IPS-20b (cell line): ENCODE measurements around the gene TP73.

Experiments used
- H3K27ac ChIP-seq: one replicate; pipeline ENCODE4 v1.5.1; 2013; ENCODE audit warnings: low read length
- H3K27me3 ChIP-seq: 2 replicates; pipeline ENCODE4 v1.6.1; 2013; ENCODE audit warnings: mild to moderate bottlenecking, low read length, inconsistent platforms; ENCODE audit not compliant: insufficient read depth
- H3K36me3 ChIP-seq: 2 replicates; pipeline ENCODE4 v1.6.1; 2013; ENCODE audit warnings: low read depth, mild to moderate bottlenecking, inconsistent platforms, low read length, moderate library complexity; ENCODE audit not compliant: insufficient read depth
- H3K4me1 ChIP-seq: 2 replicates; pipeline ENCODE4 v1.6.1; 2013; ENCODE audit warnings: mild to moderate bottlenecking, control low read depth, inconsistent platforms, low read length, moderate library complexity; ENCODE audit not compliant: insufficient read depth
- H3K4me3 ChIP-seq: 2 replicates; pipeline ENCODE4 v1.5.1; 2013; ENCODE audit warnings: mild to moderate bottlenecking, low read length, inconsistent platforms
- H3K9ac ChIP-seq: 2 replicates; pipeline ENCODE4 v1.6.1; 2013; ENCODE audit warnings: low read depth, mild to moderate bottlenecking, inconsistent platforms, low read length, moderate library complexity
- H3K9me3 ChIP-seq: 2 replicates; pipeline ENCODE4 v1.6.1; 2013; ENCODE audit warnings: mild to moderate bottlenecking, low read depth, low read length, inconsistent platforms; ENCODE audit not compliant: insufficient read depth

TP73 gene

DNA sequence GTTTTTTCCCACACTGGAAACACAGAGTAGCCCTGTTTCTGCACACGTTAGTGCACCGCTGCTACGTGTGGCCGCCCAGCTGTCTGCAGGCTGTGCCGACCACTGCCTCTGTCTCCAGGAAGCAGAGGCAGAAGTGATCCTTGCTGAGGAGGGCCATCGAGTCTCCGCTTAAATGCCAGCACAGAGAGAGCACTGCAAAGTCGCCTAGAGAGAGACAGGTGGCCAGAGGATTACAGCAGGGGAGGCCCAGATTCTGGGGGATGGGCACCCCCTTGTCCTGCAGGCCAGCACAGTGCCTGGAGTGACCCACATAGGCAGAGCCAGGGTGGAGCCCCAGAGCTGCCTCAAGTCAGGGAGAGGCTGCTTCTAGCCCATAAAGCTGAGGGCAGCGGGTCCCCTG is 21.4 kb upstream of the TP73 start:
- H3K9me3 ChIP-seq: no peaks in the 10 kb centered on the region
- H3K27ac ChIP-seq: no peak overlapping the region
- H3K4me1 ChIP-seq: 0 out of 2 replicates have a peak, but pooled peaks cover 5% of the 10 kb centered on the region
- H3K9ac ChIP-seq: no peak overlapping the region
- peaks cover 61% of the 10 kb centered on the region for H3K36me3 ChIP-seq
- no peak overlapping the region for H3K4me3 ChIP-seq
- no peaks in the 10 kb centered on the region for H3K27me3 ChIP-seq

DNA sequence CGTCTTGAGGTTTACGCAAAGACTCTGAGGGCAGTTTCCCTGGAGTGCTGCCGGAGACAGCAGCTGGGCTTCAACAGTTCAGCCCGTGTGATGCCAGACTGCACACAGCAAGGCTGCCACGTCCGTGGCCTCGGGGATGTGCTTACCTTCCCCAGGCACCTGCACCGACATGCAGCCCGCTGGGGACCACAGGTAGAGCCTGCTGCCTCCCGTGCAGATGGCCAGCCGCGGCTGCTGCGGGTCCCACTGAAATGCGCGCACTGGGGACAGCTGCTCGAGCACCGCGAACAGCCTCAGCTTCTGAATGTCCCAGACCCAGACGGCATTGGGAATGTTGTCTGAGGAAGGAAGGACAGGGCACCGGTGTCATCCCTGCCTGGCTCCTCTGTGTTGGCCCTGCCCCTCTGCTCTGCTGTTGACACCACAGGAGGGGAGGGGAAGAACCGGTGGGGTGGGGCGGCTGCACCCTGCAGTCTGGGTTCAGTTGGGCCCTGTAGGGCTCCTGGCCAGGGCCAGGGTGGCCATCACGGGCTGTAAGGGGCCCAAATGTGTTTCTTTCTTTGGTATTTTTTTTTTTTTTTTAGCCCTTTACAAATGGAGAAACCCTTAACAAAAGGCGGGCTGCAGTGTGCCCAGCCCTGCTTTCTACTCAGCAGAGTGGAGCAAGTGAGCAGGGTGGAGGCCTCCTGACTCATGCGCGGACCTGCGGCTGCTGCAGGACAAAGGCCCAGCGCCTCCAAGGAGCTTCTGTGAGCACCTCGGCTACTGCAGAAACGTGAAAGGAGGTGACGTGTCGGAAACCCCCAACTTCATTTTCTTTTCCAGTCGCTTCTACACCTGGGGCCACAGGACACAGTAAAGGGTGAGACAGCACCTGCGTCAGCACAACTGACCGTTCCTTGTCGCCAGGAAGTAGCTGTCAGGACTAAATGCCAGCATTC is 20.7 kb upstream of the TP73 start:
- Histone ChIP-seq H3K4me1 (0 out of 2 replicates have a peak, but pooled peaks cover 4% of the 10 kb centered on the region), H3K36me3 (peaks cover 66% of the 10 kb centered on the region), H3K27ac (peak overlapping the region; percentile 24), H3K27me3 (no peaks in the 10 kb centered on the region), H3K9me3 (no peaks in the 10 kb centered on the region), H3K4me3 (no peak overlapping the region), H3K9ac (peak overlapping the region; percentile 63)

DNA sequence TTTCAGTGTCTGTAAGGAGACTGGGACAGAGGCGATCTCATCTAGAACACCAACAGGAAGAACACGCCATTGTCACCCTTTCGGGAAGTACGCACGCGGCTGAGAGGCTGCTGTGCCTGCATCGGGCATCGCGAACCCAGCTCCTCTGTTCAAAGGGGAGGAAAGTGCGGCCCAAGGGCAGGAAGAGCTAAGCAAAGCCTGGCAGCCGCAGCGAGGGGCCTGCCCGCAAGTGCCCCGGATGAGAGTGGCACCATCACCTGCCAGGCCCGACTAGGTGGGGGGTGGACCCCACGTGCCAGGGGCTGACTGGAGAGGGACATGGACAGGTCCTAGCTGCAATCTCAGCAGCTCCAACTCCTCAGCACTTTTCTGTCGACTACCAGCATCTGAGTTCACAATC is 20.0 kb upstream of the TP73 start:
- H3K9ac ChIP-seq: peak overlapping the region; percentile 63
- 0 out of 2 replicates have a peak, but pooled peaks cover 4% of the 10 kb centered on the region for H3K4me1 ChIP-seq
- no peaks in the 10 kb centered on the region for H3K27me3 ChIP-seq
- H3K9me3 ChIP-seq: no peaks in the 10 kb centered on the region
- no peak overlapping the region for H3K27ac ChIP-seq
- H3K36me3 ChIP-seq: peaks cover 72% of the 10 kb centered on the region
- H3K4me3 ChIP-seq: no peak overlapping the region

DNA sequence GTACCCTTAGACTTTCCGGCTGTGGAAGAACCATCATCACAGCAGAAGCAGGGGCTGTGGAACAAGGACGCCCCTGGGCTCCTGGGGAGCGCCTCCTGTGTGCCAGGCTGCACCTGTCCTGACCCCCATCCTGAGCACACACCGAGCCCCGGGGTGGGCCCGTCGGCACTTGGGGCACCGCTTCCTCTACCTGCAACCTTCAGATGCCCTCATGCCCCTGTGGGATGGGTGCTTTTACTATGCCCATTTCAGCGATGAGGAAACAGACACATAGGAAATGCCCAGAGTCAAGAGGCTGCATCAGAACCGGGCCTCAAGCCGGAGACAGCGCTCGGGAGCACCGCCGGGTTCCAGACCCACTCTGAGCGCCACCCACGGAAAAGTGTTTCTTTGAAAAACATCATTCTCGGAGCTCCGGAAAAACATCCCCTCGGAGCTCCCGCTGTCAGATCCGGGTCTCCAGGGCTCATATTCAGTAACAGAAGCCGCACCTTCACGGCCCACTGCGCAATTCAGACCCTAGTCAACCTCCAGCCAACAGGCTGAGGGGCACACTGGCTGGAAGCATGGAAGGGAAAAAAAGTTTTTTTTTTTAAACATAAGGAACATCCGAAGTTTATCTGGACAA is 19.5 kb upstream of the TP73 start:
- Histone ChIP-seq H3K36me3 (peaks cover 71% of the 10 kb centered on the region), H3K4me3 (no peak overlapping the region), H3K9me3 (no peaks in the 10 kb centered on the region), H3K27ac (no peak overlapping the region), H3K9ac (no peak overlapping the region), H3K4me1 (0 out of 2 replicates have a peak, but pooled peaks cover 4% of the 10 kb centered on the region), H3K27me3 (no peaks in the 10 kb centered on the region)

DNA sequence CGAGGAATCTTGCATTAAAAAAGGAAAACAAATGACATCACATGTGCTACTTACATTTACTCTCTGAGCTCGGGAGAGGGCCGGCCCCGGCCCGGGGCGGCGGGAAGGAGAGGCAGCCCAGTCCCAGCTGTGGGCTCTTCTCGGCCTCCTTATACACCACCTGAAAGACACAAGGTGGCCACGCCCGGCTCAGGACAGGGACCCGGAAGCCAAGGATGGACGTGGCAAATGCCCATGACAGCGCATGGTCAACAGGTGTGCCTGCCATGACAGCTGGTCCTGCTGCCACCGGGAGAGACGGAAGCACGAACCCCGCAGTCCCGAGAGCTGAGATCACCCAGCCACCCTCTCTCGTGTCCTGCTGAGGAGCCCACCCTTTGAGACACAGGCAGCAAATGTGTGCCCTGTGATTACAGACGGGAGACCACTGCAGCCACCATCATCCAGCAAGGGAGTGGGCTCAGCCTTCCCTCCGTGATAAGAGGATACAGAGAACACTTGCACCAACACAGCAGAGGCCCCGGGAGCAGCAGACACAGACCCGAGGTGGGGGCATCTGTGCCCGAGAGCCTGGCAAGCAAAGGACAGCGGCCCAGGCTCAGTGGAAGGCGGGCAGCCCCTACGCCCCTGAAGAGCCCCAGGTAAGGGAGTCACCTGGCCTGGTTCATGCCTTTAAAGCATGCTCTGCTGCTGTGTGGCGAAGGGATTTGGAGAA is 18.8 kb upstream of the TP73 start:
- no peaks in the 10 kb centered on the region for H3K27me3 ChIP-seq
- H3K4me3 ChIP-seq: no peak overlapping the region
- 0 out of 2 replicates have a peak, but pooled peaks cover 4% of the 10 kb centered on the region for H3K4me1 ChIP-seq
- H3K27ac ChIP-seq: no peak overlapping the region
- H3K9me3 ChIP-seq: no peaks in the 10 kb centered on the region
- peaks cover 71% of the 10 kb centered on the region for H3K36me3 ChIP-seq
- no peak overlapping the region for H3K9ac ChIP-seq

DNA sequence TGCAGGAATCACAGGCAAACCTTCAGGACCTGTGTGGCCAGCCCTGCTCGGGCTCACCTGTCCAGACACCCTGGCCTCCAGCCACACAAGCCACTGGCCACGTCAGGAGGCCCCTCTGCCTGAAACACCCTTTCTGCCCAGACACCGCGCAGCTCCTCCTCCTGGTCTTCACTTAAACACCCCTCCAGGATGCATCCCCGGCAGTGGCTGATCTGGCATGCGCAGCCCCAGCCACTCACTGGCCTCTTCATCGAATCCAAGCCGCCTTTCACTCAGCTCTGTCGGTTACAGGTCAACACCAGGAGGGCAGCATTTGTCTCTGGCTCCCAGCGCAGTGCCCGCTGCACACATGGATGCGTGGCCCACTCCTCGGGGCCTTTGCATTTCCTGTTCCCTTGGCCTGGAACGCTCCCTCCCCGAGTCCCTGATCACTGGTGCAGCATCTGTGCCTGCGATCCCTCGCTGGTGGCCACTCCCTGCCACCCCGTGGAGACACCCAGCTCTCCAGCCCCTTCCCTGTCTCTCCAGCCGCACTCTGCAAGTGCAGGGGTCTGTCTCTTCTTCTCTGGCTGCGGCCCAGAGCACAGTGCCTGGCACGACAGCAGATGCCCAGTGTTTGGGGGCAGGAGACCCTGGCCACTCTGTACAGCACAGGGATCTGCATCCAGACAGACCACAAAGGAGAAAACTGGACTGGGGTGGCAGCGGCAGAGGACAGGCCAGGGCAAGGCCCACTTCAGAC is 18.1 kb upstream of the TP73 start:
- Histone ChIP-seq H3K9ac (no peak overlapping the region), H3K4me3 (no peak overlapping the region)

DNA sequence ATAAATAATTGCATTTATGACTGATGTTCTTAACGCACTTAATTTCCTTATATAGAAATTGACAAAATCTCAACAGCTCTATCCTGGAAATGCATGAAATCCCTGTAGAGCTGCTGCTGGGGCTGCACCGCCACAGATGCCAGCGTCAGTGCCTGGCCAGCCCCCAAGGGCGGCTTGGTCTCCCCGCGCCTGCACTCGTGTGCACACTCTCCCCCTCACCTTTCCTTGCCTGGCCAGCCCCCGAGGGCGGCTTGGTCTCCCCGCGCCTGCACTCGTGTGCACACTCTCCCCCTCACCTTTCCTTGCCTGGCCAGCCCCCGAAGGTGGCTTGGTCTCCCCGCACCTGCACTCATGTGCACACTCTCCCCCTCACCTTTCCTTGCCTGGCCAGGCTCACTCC is 16.2 kb upstream of the TP73 start:
- no peak overlapping the region for H3K9ac ChIP-seq
- H3K4me3 ChIP-seq: no peak overlapping the region
- H3K27me3 ChIP-seq: no peaks in the 10 kb centered on the region
- 0 out of 2 replicates have a peak, but pooled peaks cover 4% of the 10 kb centered on the region for H3K4me1 ChIP-seq
- H3K36me3 ChIP-seq: peaks cover 58% of the 10 kb centered on the region
- H3K9me3 ChIP-seq: no peaks in the 10 kb centered on the region
- no peak overlapping the region for H3K27ac ChIP-seq

More for the DNA sequence above, 18.1 kb upstream of the TP73 start:
- H3K27ac ChIP-seq: no peak overlapping the region
- H3K9me3 ChIP-seq: no peaks in the 10 kb centered on the region
- H3K27me3 ChIP-seq: no peaks in the 10 kb centered on the region
- 0 out of 2 replicates have a peak, but pooled peaks cover 4% of the 10 kb centered on the region for H3K4me1 ChIP-seq
- H3K36me3 ChIP-seq: peaks cover 70% of the 10 kb centered on the region

DNA sequence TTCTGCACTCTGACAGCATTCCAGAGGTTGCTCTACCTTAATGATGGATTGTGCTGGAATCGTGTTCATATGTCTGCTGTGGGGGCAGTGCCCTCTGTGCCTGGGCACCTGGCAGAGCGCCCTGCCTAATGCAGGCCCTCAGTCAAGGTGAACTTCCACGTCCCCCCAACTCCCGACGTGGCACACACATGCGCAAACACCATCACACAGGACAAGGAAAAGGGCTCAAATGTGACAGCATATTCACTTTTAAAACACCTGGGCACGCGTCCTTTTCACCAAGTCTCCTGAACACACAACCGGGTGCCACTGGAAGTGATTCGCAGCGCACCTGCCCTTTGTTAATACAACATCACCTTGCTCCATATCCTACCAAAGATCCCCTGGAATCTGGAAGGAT is 15.8 kb upstream of the TP73 start:
- Histone ChIP-seq H3K27me3 (no peaks in the 10 kb centered on the region), H3K4me3 (no peak overlapping the region), H3K4me1 (0 out of 2 replicates have a peak, but pooled peaks cover 4% of the 10 kb centered on the region), H3K9me3 (no peaks in the 10 kb centered on the region), H3K36me3 (peaks cover 58% of the 10 kb centered on the region), H3K27ac (no peak overlapping the region), H3K9ac (no peak overlapping the region)

DNA sequence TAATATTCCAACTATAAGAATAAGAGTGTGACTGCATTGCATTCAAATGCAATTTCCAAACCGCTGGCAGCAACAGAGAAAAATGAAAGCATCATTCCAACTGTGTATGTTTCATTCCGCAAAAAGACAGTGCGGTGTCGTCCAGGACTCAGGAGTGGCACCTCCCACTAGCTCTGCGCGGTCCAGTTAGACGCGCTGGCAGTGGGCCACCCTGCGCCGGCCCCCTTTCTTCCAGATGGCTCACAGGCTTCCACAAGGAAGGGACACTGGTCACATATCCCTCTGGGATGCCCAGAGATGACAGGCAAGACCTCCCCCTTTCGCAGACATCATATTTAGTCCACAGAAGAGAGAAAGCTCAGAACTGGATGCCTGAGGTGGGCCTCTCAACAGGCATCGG is 14.3 kb upstream of the TP73 start:
- Histone ChIP-seq H3K27ac (no peak overlapping the region), H3K4me1 (no peaks in the 10 kb centered on the region), H3K9me3 (no peaks in the 10 kb centered on the region), H3K27me3 (no peaks in the 10 kb centered on the region), H3K36me3 (peaks cover 52% of the 10 kb centered on the region), H3K4me3 (no peak overlapping the region), H3K9ac (no peak overlapping the region)

DNA sequence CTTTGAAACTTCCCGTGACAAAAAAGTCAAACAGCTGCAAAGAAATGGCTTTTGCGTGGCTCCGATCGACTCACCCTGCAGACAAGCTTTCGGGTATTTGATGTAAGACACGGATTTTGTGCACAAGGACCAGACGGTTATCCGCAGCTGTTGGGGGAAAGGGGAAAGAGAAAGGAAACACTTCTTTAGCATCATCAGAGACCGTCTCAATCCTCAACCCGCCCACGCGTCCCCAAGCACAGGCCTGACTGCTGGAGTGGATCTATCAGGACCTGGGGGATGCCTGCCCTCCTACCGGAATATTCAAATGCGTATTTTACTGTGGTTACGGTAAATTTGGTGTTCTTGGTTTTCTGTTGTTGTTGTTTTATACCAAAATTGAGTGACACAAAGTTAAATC is 13.6 kb upstream of the TP73 start:
- Histone ChIP-seq H3K9me3 (no peaks in the 10 kb centered on the region), H3K36me3 (peaks cover 50% of the 10 kb centered on the region)

DNA sequence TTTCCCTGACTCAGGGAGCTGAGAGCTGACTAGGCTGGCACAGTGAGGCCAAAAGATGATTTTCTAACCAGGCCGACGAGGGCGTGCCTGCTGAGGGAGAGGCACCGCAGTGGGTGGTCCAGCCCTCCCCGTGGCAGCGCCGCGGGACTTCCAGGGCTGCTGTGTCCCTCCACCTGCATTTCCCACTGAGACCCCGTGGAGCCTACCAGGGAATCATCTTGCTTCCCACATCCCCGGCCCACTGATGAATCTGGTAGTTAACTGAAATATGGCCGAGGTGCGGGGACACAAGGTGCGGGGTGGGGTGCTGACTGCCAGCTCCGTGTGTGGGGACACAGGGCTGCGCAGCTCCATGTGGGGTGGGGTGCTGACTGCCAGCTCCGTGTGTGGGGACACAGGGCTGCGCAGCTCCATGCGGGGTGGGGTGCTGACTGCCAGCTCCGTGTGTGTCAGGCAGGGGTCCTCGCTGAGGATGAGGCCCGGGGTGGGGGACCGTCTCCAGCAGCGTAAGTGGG is 12.9 kb upstream of the TP73 start:
- Histone ChIP-seq H3K36me3 (peaks cover 44% of the 10 kb centered on the region), H3K27me3 (no peaks in the 10 kb centered on the region), H3K4me3 (no peak overlapping the region), H3K9ac (no peak overlapping the region), H3K4me1 (no peaks in the 10 kb centered on the region), H3K27ac (no peak overlapping the region), H3K9me3 (no peaks in the 10 kb centered on the region)

More for the DNA sequence above, 13.6 kb upstream of the TP73 start:
- H3K4me1 ChIP-seq: no peaks in the 10 kb centered on the region
- H3K27me3 ChIP-seq: no peaks in the 10 kb centered on the region
- H3K4me3 ChIP-seq: no peak overlapping the region
- no peak overlapping the region for H3K9ac ChIP-seq
- no peak overlapping the region for H3K27ac ChIP-seq
